GM23338 (cell line): ENCODE results near the gene MAPK14. TPM values are rescaled to one million over a fixed set of nuclear protein-coding genes. Genes with fewer than 3 reads are reported as not detected.

Source experiments
- ATAC-seq: fragments of 200-7000 bp; cut with Tn5 transposase; 3 replicates; pipeline ENCODE4 v1.9.1; 2020
- DNase-seq: peaks from one replicate; pipeline ENCODE4 v3.0.0-alpha.2; 2015; ENCODE audit warnings: low spot score
- H2AFZ ChIP-seq: fragments of 200-600 bp; sonication (generic); 2 replicates; pipeline ENCODE4 v1.8.0; 2016; ENCODE audit warnings: antibody characterized with exemption, mild to moderate bottlenecking, moderate library complexity
- H3F3A ChIP-seq: fragments of 200-600 bp; sonication (generic); replicated peaks from 2 replicates; pipeline ENCODE4 v1.8.0; 2017; ENCODE audit warnings: antibody characterized with exemption, mixed run types, low read depth
- H3K27ac ChIP-seq: fragments of 200-600 bp; sonication (generic); 2 replicates; pipeline ENCODE4 v1.6.1; 2016; ENCODE audit warnings: low read depth
- H3K27me3 ChIP-seq: fragments of 200-600 bp; sonication (generic); 2 replicates; pipeline ENCODE4 v1.8.0; 2016; ENCODE audit warnings: mild to moderate bottlenecking, mixed run types, moderate library complexity; ENCODE audit not compliant: insufficient read depth
- H3K36me3 ChIP-seq: fragments of 200-600 bp; sonication (generic); 2 replicates; pipeline ENCODE4 v1.8.0; 2016; ENCODE audit warnings: mild to moderate bottlenecking; ENCODE audit not compliant: insufficient read depth
- H3K4me1 ChIP-seq: fragments of 200-600 bp; sonication (generic); 2 replicates; pipeline ENCODE4 v1.8.0; 2016; ENCODE audit warnings: mild to moderate bottlenecking, moderate library complexity; ENCODE audit not compliant: insufficient read depth
- H3K4me2 ChIP-seq: fragments of 200-600 bp; sonication (generic); 2 replicates; pipeline ENCODE4 v1.7.1; 2017; ENCODE audit warnings: mixed run types
- H3K4me3 ChIP-seq: fragments of 200-600 bp; sonication (generic); 2 replicates; pipeline ENCODE4 v1.6.1; 2016; ENCODE audit warnings: mixed run types
- H3K79me2 ChIP-seq: fragments of 200-600 bp; sonication (generic); replicated peaks from 2 replicates; pipeline ENCODE4 v1.8.0; 2017; ENCODE audit warnings: mild to moderate bottlenecking; ENCODE audit not compliant: insufficient read depth
- H3K9me2 ChIP-seq: fragments of 200-600 bp; sonication (generic); 2 replicates; pipeline ENCODE4 v1.8.0; 2017; ENCODE audit not compliant: insufficient read depth
- H4K20me1 ChIP-seq: fragments of 200-600 bp; sonication (generic); replicated peaks from 2 replicates; pipeline ENCODE4 v1.8.0; 2017; ENCODE audit warnings: mild to moderate bottlenecking; ENCODE audit not compliant: insufficient read depth
- H3K27ac Mint-ChIP-seq: 2 replicates; pipeline ENCODE4 v1.8.0; 2020; ENCODE audit warnings: inconsistent platforms, mild to moderate bottlenecking, moderate library complexity, mixed read lengths
- H3K27me3 Mint-ChIP-seq: 3 replicates; pipeline ENCODE4 v1.8.0; 2022; ENCODE audit warnings: low read depth, mild to moderate bottlenecking, moderate library complexity, mixed read lengths, inconsistent platforms; ENCODE audit not compliant: insufficient read depth, poor library complexity
- H3K36me3 Mint-ChIP-seq: 3 replicates; pipeline ENCODE4 v1.8.0; 2021; ENCODE audit warnings: low read depth, mild to moderate bottlenecking, inconsistent platforms, moderate library complexity, mixed read lengths
- H3K4me1 Mint-ChIP-seq: 3 replicates; pipeline ENCODE4 v1.8.0; 2020; ENCODE audit warnings: mild to moderate bottlenecking, inconsistent platforms, mixed read lengths
- H3K4me3 Mint-ChIP-seq: 3 replicates; pipeline ENCODE4 v1.8.0; 2021; ENCODE audit warnings: moderate library complexity, mild to moderate bottlenecking, inconsistent platforms, mixed read lengths
- H3K9me3 Mint-ChIP-seq: 3 replicates; pipeline ENCODE4 v1.8.0; 2020; ENCODE audit warnings: moderate library complexity, mild to moderate bottlenecking, inconsistent platforms, mixed read lengths
- CTCF ChIP-seq, 2 experiments: fragments of 200-600 bp in 1 of 2; sonication (generic) in 1 of 2; conservative IDR thresholded peaks; 2 replicates each; pipeline versions ENCODE4 v1.5.1 to v1.6.1; 2016 to 2017; ENCODE audit warnings: antibody characterized with exemption in 2 of 2, low read depth in 2 of 2, mild to moderate bottlenecking in 2 of 2, moderate library complexity in 1 of 2
- EZH2 ChIP-seq: fragments of 200-600 bp; sonication (generic); IDR thresholded peaks from one replicate; pipeline ENCODE4 v1.8.0; 2017; ENCODE audit warnings: antibody characterized with exemption, mild to moderate bottlenecking, low read depth; ENCODE audit not compliant: unreplicated experiment
- EZH2phosphoT487 ChIP-seq: fragments of 200-600 bp; sonication (generic); IDR thresholded peaks from one replicate; pipeline ENCODE4 v1.8.1; 2018; ENCODE audit warnings: antibody characterized with exemption; ENCODE audit not compliant: unreplicated experiment
- POLR2AphosphoS5 ChIP-seq: IDR thresholded peaks from 2 replicates; pipeline ENCODE4 v1.6.1; 2016; ENCODE audit warnings: antibody characterized with exemption, low read depth
- REST ChIP-seq: IDR thresholded peaks from one replicate; pipeline ENCODE4 v1.6.1; 2018; ENCODE audit warnings: antibody characterized with exemption; ENCODE audit not compliant: unreplicated experiment
- STAT1 ChIP-seq: IDR thresholded peaks from one replicate; pipeline ENCODE4 v1.6.1; 2016; ENCODE audit warnings: antibody characterized with exemption; ENCODE audit not compliant: unreplicated experiment
- polyA plus RNA-seq: library from polyadenylated mRNA; unstranded; fragments of >200 nt; fragmentation: Nextera tagmentation; extraction: Ambion mirVana; gene quantifications from 2 replicates; pipeline ENCODE4 v1.2.1, GENCODE V29; 2016
- total RNA-seq: library from RNA; depleted of rRNA; stranded (reverse); fragments of >200 nt; shearing (Covaris generic); gene quantifications from 2 replicates; pipeline ENCODE4 v1.2.3, GENCODE V29; 2014

MAPK14 gene
- total and polyA plus RNA-seq, 2 experiments from 2014 or later, result 8.8 to 44.5 TPM

GRCh38 chr6:36054415-36054814 is 26.8 kb downstream of the MAPK14 start:
- peaks cover 10% of the 10 kb centered on the region; the same call in 1 of the 2 replicates for H4K20me1 ChIP-seq
- TF ChIP-seq EZH2 (no peak), EZH2phosphoT487 (no peak), STAT1 (no peak), REST (no peak)
- H3K4me1 ChIP-seq, result no peaks in the 10 kb centered on the region
- no peaks in the 10 kb centered on the region for H3K27me3 ChIP-seq
- Mint-ChIP-seq H3K4me1 (no peaks in the 10 kb centered on the region), H3K4me3 (no peak overlapping the region), H3K27me3 (no peaks in the 10 kb centered on the region), H3K27ac (no peak overlapping the region), H3K9me3 (no peaks in the 10 kb centered on the region), H3K36me3 (peaks cover 2% of the 10 kb centered on the region)
- no peak overlapping the region for H3K27ac ChIP-seq
- DNase-seq, result no peak
- no peak overlapping the region for H3K4me2 ChIP-seq
- H2AFZ ChIP-seq, result no peak overlapping the region
- H3K9me2 ChIP-seq, result no peaks in the 10 kb centered on the region; the same call in 1 of the 2 replicates
- H3K79me2 ChIP-seq, result peaks cover 37% of the 10 kb centered on the region
- no peaks in the 10 kb centered on the region for H3K36me3 ChIP-seq
- H3K4me3 ChIP-seq, result no peak overlapping the region
- H3F3A ChIP-seq, result 0 out of 2 replicates have a peak, but pooled peaks cover 3% of the 10 kb centered on the region
- ATAC-seq, result no peak

GRCh38 chr6:36054956-36055355 is 27.3 kb downstream of the MAPK14 start:
- TF ChIP-seq POLR2AphosphoS5 (no peak), CTCF (conservative IDR thresholded peaks at IDR 0.05; ENCODE audit: low read depth in 2 of 2) (no peak), EZH2phosphoT487 (no peak)
- Histone ChIP-seq H3F3A (0 out of 2 replicates have a peak, but pooled peaks cover 3% of the 10 kb centered on the region), H3K27me3 (no peaks in the 10 kb centered on the region), H3K9me2 (no peaks in the 10 kb centered on the region; the same call in 1 of the 2 replicates), H3K79me2 (peaks cover 31% of the 10 kb centered on the region), H3K36me3 (no peaks in the 10 kb centered on the region), H2AFZ (no peak overlapping the region), H3K27ac (no peak overlapping the region), H3K4me1 (no peaks in the 10 kb centered on the region), H3K4me2 (no peak overlapping the region), H4K20me1 (peaks cover 12% of the 10 kb centered on the region; the same call in 1 of the 2 replicates), H3K4me3 (no peak overlapping the region)
- Mint-ChIP-seq H3K36me3 (peaks cover 6% of the 10 kb centered on the region), H3K4me3 (no peak overlapping the region), H3K9me3 (no peaks in the 10 kb centered on the region), H3K27ac (no peak overlapping the region), H3K4me1 (no peaks in the 10 kb centered on the region), H3K27me3 (no peaks in the 10 kb centered on the region)
- no peak for ATAC-seq
- DNase-seq, result no peak
